ENCODE data around the gene TOR3A.

DNA sequence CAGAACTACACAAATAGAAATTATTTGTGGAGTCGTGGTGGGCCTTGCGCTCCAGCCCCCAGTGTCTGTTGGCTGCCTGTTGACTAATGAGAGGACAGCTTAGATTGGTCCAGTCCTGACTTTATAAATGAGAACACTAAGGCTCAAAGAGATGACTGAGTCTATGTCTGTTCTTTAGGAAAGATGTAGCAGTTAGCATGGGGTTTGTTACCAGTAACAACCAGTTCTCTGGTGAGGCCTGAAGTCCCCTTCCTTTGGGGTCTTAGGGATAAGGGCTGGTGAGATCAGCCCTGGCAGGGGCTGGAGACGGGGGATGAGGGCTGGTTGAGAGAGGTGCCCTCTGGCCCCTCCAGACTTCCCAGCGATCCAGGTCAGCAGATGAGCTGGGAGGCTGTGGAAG, 9.1 kb downstream of the TOR3A start:
- TF ChIP-seq, protein P1, sequence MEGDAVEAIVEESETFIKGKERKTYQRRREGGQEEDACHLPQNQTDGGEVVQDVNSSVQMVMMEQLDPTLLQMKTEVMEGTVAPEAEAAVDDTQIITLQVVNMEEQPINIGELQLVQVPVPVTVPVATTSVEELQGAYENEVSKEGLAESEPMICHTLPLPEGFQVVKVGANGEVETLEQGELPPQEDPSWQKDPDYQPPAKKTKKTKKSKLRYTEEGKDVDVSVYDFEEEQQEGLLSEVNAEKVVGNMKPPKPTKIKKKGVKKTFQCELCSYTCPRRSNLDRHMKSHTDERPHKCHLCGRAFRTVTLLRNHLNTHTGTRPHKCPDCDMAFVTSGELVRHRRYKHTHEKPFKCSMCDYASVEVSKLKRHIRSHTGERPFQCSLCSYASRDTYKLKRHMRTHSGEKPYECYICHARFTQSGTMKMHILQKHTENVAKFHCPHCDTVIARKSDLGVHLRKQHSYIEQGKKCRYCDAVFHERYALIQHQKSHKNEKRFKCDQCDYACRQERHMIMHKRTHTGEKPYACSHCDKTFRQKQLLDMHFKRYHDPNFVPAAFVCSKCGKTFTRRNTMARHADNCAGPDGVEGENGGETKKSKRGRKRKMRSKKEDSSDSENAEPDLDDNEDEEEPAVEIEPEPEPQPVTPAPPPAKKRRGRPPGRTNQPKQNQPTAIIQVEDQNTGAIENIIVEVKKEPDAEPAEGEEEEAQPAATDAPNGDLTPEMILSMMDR (IDR thresholded peaks at IDR 0.05; ENCODE audit: extremely low read depth in 1 of 2, insufficient read depth in 1 of 2, low read depth in 1 of 2, low read length in 2 of 2): no peak
- TF ChIP-seq, protein P2, sequence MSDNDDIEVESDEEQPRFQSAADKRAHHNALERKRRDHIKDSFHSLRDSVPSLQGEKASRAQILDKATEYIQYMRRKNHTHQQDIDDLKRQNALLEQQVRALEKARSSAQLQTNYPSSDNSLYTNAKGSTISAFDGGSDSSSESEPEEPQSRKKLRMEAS (IDR thresholded peaks at IDR 0.05; ENCODE audit: insufficient read depth, insufficient read length): no peak
- no peak for TF ChIP-seq EZH2 (IDR thresholded peaks at IDR 0.05; ENCODE audit: borderline replicate concordance, low read depth, low read length, severe bottlenecking)
- no peak for TF ChIP-seq FOS (IDR thresholded peaks at IDR 0.05; ENCODE audit: borderline replicate concordance, insufficient read depth, low read length)
- TF ChIP-seq POLR2A (IDR thresholded peaks at IDR 0.05; ENCODE audit: low read depth, low read length): no peak
- TF ChIP-seq POLR2AphosphoS5 (IDR thresholded peaks at IDR 0.05; ENCODE audit: insufficient read depth, low read depth, low read length): no peak
- TF ChIP-seq MYC (IDR thresholded peaks at IDR 0.05; ENCODE audit: low read depth, low read length): no peak
